CD4-positive, CD25-positive, alpha-beta regulatory T cell (primary cell): ENCODE measurements around the gene AOPEP. TPM values are rescaled to one million over a fixed set of nuclear protein-coding genes. Genes with fewer than 3 reads are reported as not detected.
"Not testable (repeated sequence)": the region's sequence is repeated elsewhere in the genome, so short reads cannot be mapped to it uniquely, and the experiment has no call there.

Source experiments
- ATAC-seq, 2 donors: fragments of 150-1000 bp; cut with Tn5 transposase; one replicate each; pipeline ENCODE4 v1.10.0; 2021; ENCODE audit warnings: low read depth in 2 of 2, moderate number of reproducible peaks in 2 of 2, moderate library complexity in 1 of 2
- DNase-seq, 3 donors: peaks; one replicate each; pipeline versions ENCODE4 v3.0.0 to v3.0.0-alpha.2; 2012 to 2022; ENCODE audit warnings: mixed read lengths in 1 of 3
- H3K27ac ChIP-seq: one replicate; pipeline ENCODE4 v1.7.0; 2013; ENCODE audit warnings: mild to moderate bottlenecking, low read length; ENCODE audit not compliant: insufficient read depth, poor library complexity, severe bottlenecking
- H3K27me3 ChIP-seq: one replicate; pipeline ENCODE4 v1.7.0; 2013; ENCODE audit warnings: low read length; ENCODE audit not compliant: control insufficient read depth, insufficient read depth
- H3K36me3 ChIP-seq: one replicate; pipeline ENCODE4 v1.7.0; 2013; ENCODE audit warnings: mild to moderate bottlenecking, low read length, moderate library complexity; ENCODE audit not compliant: control insufficient read depth, insufficient read depth
- H3K4me1 ChIP-seq: 2 replicates; pipeline ENCODE4 v1.7.0; 2013; ENCODE audit warnings: mild to moderate bottlenecking, low read length; ENCODE audit not compliant: insufficient read depth, control insufficient read depth, poor library complexity, severe bottlenecking
- H3K4me3 ChIP-seq: one replicate; pipeline ENCODE4 v1.7.0; 2013; ENCODE audit warnings: low read depth, mild to moderate bottlenecking, low read length, moderate library complexity
- H3K9me3 ChIP-seq, 2 experiments: 1 replicate in 1 of 2; 2 replicates in 1 of 2; pipeline ENCODE4 v1.7.0; 2013; ENCODE audit warnings: low read length in 2 of 2, mild to moderate bottlenecking in 1 of 2, moderate library complexity in 1 of 2; ENCODE audit not compliant: control insufficient read depth in 2 of 2
- H3K27ac Mint-ChIP-seq, 3 donors: one replicate each; pipeline ENCODE4 v1.8.0; 2020 to 2022; ENCODE audit warnings: mild to moderate bottlenecking in 3 of 3, mixed read lengths in 3 of 3, moderate library complexity in 2 of 3
- H3K27me3 Mint-ChIP-seq: one replicate; pipeline ENCODE4 v1.8.0; 2022; ENCODE audit warnings: mild to moderate bottlenecking, mixed read lengths
- H3K36me3 Mint-ChIP-seq: one replicate; pipeline ENCODE4 v1.8.0; 2020; ENCODE audit warnings: mixed read lengths
- H3K4me1 Mint-ChIP-seq, 4 donors: one replicate each; pipeline ENCODE4 v1.8.0; 2020 to 2022; ENCODE audit warnings: mixed read lengths in 4 of 4, mild to moderate bottlenecking in 1 of 4
- H3K4me3 Mint-ChIP-seq, 4 donors: one replicate each; pipeline ENCODE4 v1.8.0; 2020 to 2022; ENCODE audit warnings: mild to moderate bottlenecking in 4 of 4, mixed read lengths in 4 of 4, moderate library complexity in 3 of 4
- H3K9me3 Mint-ChIP-seq, 7 donors: one replicate each; pipeline ENCODE4 v1.8.0; 2020 to 2022; ENCODE audit warnings: mixed read lengths in 7 of 7, mild to moderate bottlenecking in 3 of 7, moderate library complexity in 2 of 7
- polyA plus RNA-seq, 4 donors: library from polyadenylated mRNA; unstranded; fragments of 300-500 nt; fragmentation: Illumina TruSeq; gene quantifications; one replicate each; pipeline ENCODE4 v1.2.3, GENCODE V29; 2021
- total RNA-seq: library from RNA; stranded (reverse); gene quantifications from one replicate; pipeline ENCODE4 v1.2.3, GENCODE V29; 2022

The AOPEP gene
- total and polyA plus RNA-seq, 5 donors from 2014 or later: 4.6 to 12.9 (median 6.4) TPM

DNA sequence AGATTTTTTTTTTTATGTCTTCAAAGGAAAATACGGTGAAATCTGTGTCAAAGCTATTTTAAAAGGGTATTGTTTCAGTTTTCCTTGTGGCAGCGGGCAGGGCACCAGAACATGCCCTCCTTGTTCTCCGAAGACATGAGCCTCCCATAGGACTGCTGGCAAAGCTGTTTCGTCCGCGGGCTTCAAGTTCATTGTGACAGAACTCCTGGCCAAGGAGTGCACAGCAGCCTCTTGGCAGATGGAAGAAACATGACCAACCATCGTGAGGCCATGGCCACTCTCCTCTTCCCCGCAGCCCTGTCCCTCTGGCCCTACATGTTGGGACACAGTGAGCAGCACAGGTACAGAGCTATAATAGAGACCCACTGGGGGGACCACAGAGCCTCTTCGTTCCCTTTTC, 99.5 kb downstream of the AOPEP start:
- H3K27me3 ChIP-seq: no peaks in the 10 kb centered on the region
- no peak overlapping the region for H3K4me3 Mint-ChIP-seq
- H3K4me1 Mint-ChIP-seq: peaks cover 0 to 15% (median 7%) of the 10 kb centered on the region in 4 donors
- H3K4me3 ChIP-seq: no peak overlapping the region
- H3K27me3 Mint-ChIP-seq: no peaks in the 10 kb centered on the region
- no peak overlapping the region for H3K27ac Mint-ChIP-seq
- H3K36me3 Mint-ChIP-seq: peaks cover 25% of the 10 kb centered on the region
- no peaks in the 10 kb centered on the region for H3K4me1 ChIP-seq
- H3K9me3 Mint-ChIP-seq: peaks cover 0 to 5% (median 0%) of the 10 kb centered on the region in 7 donors
- no peaks in the 10 kb centered on the region for H3K36me3 ChIP-seq
- ATAC-seq (no peak), DNase-seq (no peak)
- H3K27ac ChIP-seq: no peak overlapping the region
- no peaks in the 10 kb centered on the region for H3K9me3 ChIP-seq

DNA sequence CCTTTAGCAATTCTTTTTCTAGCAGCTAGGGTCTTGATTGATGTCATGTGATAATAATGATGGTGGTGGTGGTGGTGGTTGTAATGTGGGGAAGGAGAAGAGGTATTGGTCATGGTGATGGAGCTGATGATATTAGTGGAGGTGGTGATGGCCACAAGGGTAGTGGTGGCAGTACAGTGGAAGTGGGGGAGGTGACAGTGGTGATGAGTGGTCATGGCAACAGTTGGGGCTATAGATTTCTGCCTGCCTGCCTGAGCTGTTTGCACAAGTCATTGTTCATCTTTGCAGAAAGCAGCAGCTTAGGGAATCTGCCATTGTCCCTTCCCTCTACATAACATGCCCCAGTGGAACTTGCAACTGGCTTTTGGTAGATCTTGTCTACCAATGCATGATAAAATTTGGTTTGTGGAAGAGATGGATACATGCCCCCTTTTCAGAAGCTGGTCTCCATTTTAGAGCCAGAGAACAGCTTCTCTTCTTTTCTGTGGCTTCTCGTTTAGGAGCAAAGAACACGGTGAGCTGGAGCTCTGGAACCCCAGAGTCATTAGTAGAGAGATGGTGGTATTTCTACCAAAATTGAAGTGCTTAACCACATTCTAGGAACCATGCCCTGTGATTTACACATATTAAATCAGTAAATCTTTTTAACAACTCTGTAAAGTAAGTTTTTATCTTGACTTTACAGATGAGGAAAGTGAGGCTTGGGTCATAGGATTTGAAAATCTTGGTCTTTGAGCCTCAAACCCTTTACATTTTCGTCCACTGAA, 100.3 kb downstream of the AOPEP start:
- no peak for DNase-seq

DNA sequence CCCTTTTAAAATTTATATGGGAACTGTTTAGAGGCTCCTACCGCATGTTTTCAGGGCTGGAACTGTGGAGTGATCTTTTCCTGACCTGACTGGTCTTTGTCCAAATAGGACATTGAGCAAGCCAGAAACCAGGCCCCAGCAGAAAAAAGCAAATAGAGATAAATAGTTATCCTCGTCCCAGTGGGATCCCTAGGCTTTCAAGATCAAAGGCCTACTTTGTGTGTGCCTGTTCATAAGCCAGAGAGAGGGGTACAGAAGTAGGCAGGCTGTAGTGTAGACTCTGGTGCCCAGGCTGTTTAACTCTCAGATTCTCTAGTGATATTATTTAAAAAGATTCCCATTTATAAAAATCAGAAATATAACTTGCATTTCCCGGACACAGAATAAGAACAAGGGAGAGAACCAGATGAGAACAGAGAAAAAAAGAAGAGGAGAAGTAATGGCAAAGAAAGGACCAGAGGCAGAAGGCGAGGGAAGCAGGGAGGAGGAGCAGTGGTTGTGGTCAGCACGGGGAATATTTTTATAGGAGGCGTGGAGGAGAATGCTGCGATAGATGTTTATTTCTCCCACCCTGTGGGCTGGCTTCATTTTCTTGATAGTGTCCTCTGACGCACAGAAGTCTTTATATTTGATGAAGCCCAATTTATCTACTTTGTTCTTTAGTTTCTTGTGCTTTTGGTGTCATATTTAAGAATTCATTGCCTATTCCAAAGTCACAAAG, 101.2 kb downstream of the AOPEP start:
- Mint-ChIP-seq H3K4me1 (peaks cover 0 to 24% (median 6%) of the 10 kb centered on the region in 4 donors), H3K27ac (peak overlapping the region in 1 of 3 donors; percentile 52), H3K36me3 (peaks cover 25% of the 10 kb centered on the region), H3K4me3 (no peak overlapping the region), H3K27me3 (no peaks in the 10 kb centered on the region), H3K9me3 (peaks cover 0 to 6% (median 0%) of the 10 kb centered on the region in 7 donors)
- Histone ChIP-seq H3K4me1 (no peaks in the 10 kb centered on the region), H3K27me3 (no peaks in the 10 kb centered on the region), H3K4me3 (no peak overlapping the region), H3K36me3 (no peaks in the 10 kb centered on the region), H3K9me3 (no peaks in the 10 kb centered on the region), H3K27ac (no peak overlapping the region)
- no peak for ATAC-seq
- no peak for DNase-seq

More for the DNA sequence above, 100.3 kb downstream of the AOPEP start:
- no peak overlapping the region for H3K27ac ChIP-seq
- Mint-ChIP-seq H3K36me3 (peaks cover 25% of the 10 kb centered on the region), H3K4me1 (peaks cover 0 to 17% (median 6%) of the 10 kb centered on the region in 4 donors), H3K27ac (no peak overlapping the region), H3K27me3 (no peaks in the 10 kb centered on the region), H3K9me3 (peaks cover 0 to 6% (median 0%) of the 10 kb centered on the region in 7 donors), H3K4me3 (no peak overlapping the region)
- no peaks in the 10 kb centered on the region for H3K4me1 ChIP-seq
- no peaks in the 10 kb centered on the region for H3K36me3 ChIP-seq
- ATAC-seq: no peak
- H3K27me3 ChIP-seq: no peaks in the 10 kb centered on the region
- no peak overlapping the region for H3K4me3 ChIP-seq
- H3K9me3 ChIP-seq: no peaks in the 10 kb centered on the region

DNA sequence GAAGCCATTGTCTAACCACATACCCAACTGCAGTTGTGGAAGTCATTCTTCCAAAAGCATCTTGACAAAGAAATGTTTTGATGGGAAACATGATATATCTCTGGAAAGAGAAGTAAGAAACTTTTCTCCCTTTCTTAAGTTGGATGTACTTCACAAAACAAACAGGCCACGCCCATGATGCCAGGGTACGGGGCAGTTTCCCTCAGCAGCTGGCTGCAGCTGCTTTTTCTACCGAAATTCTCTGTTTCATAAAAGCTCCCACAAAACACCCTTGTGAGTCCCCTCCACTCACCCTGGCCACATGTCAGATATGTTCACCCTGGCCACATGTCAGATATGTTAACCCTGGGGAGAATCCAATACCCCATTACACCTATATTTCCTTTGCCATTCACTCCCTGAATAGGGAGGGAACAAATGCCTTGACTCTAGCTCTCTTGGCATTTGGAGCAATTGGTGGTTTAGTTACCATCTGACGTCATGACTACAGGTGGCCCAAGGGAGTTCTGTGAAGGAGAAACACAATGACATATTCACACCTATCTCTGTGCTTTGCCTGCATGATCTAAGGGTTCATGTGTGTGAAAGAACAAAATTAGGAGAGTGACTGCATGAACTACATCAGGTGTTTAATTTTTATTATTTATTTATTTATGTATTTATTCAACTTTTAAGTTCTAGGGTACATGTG, 103.0 kb downstream of the AOPEP start:
- Mint-ChIP-seq H3K4me3 (no peak overlapping the region), H3K9me3 (peaks cover 0 to 6% (median 0%) of the 10 kb centered on the region in 7 donors), H3K27ac (no peak overlapping the region), H3K27me3 (no peaks in the 10 kb centered on the region), H3K36me3 (peaks cover 20% of the 10 kb centered on the region), H3K4me1 (peaks cover 2 to 24% (median 5%) of the 10 kb centered on the region in 4 donors)
- H3K27ac ChIP-seq: no peak overlapping the region
- no peak overlapping the region for H3K4me3 ChIP-seq
- H3K36me3 ChIP-seq: no peaks in the 10 kb centered on the region
- DNase-seq: no peak
- H3K27me3 ChIP-seq: no peaks in the 10 kb centered on the region
- ATAC-seq: no peak
- H3K4me1 ChIP-seq: no peaks in the 10 kb centered on the region
- no peaks in the 10 kb centered on the region for H3K9me3 ChIP-seq

DNA sequence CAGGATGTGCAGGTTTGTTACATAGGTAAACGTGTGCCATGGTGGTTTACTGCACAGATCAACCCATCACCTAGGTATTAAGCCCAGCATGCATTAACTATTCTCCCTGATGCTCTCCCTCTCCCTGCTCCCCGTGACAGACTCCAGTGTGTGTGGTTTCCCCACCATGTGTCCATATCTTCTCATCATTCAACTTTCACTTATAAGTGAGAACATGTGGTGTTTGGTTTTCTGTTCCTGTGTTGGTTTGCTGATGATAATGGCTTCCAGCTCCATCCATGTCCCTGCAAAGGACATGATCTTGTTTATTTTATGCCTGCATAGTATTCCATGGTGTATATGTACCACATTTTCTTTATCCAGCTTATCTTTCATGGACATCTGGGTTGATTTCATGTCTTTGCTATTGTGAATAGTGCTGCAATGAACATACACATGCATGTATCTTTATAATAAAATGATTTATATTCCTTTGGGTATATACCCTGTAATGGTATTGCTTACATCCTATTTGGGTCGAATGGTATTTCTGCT, 103.6 kb downstream of the AOPEP start:
- not testable (repeated sequence) for H3K27ac Mint-ChIP-seq, H3K4me3 Mint-ChIP-seq, H3K27ac ChIP-seq, H3K36me3 ChIP-seq, H3K27me3 Mint-ChIP-seq, H3K9me3 Mint-ChIP-seq, H3K9me3 ChIP-seq, DNase-seq, H3K27me3 ChIP-seq, H3K4me3 ChIP-seq, H3K4me1 ChIP-seq, ATAC-seq
- peaks cover 19% of the 10 kb centered on the region for H3K36me3 Mint-ChIP-seq
- peaks cover 2 to 24% (median 7%) of the 10 kb centered on the region in 4 donors for H3K4me1 Mint-ChIP-seq

DNA sequence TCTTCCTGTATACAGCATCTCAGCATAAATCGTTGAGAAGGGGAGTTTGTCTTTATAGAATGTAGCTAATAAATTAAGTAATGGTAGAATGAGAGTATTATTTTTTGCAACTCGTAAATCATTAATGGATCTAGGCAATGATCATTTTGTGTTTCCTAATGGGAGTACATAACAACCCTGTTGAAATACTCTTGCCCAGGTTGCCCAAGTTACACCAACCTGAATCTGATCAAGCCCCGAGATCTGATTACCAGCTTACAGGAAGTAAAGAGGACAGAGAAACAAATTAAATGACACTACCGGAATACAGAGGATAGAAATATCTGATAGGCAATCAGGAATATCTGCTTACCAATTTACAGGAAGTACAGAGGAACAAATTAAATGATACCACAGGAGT, 107.3 kb downstream of the AOPEP start:
- Mint-ChIP-seq H3K4me3 (no peak overlapping the region), H3K4me1 (peaks cover 8 to 25% (median 12%) of the 10 kb centered on the region in 4 donors), H3K27me3 (no peaks in the 10 kb centered on the region), H3K36me3 (peaks cover 11% of the 10 kb centered on the region), H3K27ac (peak overlapping the region in 1 of 3 donors; percentile 10), H3K9me3 (peaks cover 0 to 6% (median 0%) of the 10 kb centered on the region in 7 donors)
- no peaks in the 10 kb centered on the region for H3K36me3 ChIP-seq
- ATAC-seq: no peak
- no peak overlapping the region for H3K4me3 ChIP-seq
- no peak overlapping the region for H3K27ac ChIP-seq
- no peaks in the 10 kb centered on the region for H3K4me1 ChIP-seq
- H3K9me3 ChIP-seq: peaks cover 0 to 2% of the 10 kb centered on the region in 2 experiments
- no peak for DNase-seq
- no peaks in the 10 kb centered on the region for H3K27me3 ChIP-seq

DNA sequence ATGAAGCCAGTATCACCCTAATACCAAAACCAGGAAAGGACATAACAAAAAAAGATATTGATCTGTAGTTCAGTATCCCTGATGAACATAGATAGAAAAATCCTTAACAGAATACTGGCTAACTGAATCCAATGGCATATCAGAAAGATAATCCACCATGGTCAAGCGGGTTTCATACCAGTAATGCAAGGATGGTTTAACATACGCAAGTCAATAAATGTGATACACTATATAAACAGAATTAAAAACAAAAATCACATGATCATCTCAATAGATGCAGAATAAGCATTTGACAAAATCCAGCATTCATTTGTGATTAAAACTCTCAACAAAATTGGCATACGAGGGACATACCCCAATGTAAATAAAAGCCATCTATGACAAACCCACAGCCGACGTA, 110.9 kb downstream of the AOPEP start:
- ATAC-seq: no peak
- no peaks in the 10 kb centered on the region for H3K27me3 Mint-ChIP-seq
- H3K9me3 Mint-ChIP-seq: peaks cover 0 to 7% (median 4%) of the 10 kb centered on the region in 7 donors
- no peak overlapping the region for H3K4me3 ChIP-seq
- H3K27me3 ChIP-seq: no peaks in the 10 kb centered on the region
- no peaks in the 10 kb centered on the region for H3K36me3 ChIP-seq
- H3K4me1 Mint-ChIP-seq: peaks cover 16 to 31% (median 25%) of the 10 kb centered on the region in 4 donors
- no peak for DNase-seq
- H3K9me3 ChIP-seq: peaks cover 0 to 2% of the 10 kb centered on the region in 2 experiments
- H3K36me3 Mint-ChIP-seq: peaks cover 8% of the 10 kb centered on the region
- H3K4me1 ChIP-seq: peaks cover 8% of the 10 kb centered on the region
- H3K27ac Mint-ChIP-seq: no peak overlapping the region
- H3K27ac ChIP-seq: no peak overlapping the region
- H3K4me3 Mint-ChIP-seq: no peak overlapping the region
